Measurements from ENCODE around the gene PCCA.

Gene PCCA

DNA sequence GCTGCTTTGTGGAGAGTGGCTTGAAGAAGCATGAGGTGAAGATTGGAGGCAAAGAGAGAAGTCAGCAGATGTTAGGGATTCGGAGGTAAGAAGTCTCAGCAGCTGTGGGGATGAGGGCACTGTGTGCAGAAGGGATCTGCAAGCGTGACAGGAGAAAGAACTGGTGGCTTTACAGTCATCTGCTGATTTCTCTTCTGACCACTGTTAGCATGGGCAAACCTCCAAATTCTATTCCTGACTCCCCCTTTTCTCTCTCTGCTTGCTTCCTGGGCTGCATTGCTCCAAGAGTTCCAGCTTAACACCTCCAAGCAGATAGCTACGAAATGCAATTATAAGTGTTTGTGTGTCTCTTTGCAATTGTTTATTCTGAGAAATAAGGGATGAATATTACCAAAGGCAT lies 340.1 kb downstream of the PCCA start:
- no peak for DNase-seq (ENCODE audit: low read depth)

DNA sequence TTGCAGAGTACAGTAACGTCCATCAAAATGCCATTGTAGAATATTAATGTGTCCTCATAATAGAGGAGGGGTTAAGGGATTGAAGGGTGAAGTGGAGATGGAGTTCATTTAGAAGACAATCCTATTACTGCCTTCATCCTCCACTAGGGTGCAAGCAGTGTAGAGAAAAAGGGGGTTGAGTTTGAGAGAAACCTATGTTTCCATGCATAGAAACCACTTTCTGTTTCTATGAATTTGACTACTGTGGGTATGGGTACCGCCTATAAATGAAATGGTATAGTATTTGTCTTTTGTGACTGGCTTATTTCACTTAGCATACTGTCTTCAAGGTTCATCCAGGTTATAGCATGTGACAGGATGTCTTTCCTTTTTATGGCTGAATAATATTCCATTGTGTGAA lies 343.7 kb downstream of the PCCA start:
- no peak for DNase-seq (ENCODE audit: low read depth)

DNA sequence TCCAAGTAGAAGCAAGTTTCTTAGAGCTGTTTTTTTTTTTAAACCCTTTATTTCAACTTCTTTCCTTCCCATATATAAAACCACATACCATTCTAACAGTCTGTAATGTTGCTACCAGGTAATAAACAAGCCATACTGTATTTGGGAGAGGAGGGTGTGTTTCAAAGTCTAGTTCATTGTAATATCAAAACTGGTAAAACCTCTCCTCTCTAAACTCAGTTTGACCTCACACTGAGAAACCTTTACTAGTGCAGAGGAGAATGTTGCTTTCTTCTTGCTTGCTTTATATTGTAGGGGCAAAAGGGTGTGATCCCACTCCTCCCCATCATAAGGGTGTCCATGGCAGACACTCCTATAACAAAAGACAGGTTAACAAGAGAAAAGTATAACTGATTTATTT lies 344.6 kb downstream of the PCCA start:
- DNase-seq (ENCODE audit: low read depth), result no peak

DNA sequence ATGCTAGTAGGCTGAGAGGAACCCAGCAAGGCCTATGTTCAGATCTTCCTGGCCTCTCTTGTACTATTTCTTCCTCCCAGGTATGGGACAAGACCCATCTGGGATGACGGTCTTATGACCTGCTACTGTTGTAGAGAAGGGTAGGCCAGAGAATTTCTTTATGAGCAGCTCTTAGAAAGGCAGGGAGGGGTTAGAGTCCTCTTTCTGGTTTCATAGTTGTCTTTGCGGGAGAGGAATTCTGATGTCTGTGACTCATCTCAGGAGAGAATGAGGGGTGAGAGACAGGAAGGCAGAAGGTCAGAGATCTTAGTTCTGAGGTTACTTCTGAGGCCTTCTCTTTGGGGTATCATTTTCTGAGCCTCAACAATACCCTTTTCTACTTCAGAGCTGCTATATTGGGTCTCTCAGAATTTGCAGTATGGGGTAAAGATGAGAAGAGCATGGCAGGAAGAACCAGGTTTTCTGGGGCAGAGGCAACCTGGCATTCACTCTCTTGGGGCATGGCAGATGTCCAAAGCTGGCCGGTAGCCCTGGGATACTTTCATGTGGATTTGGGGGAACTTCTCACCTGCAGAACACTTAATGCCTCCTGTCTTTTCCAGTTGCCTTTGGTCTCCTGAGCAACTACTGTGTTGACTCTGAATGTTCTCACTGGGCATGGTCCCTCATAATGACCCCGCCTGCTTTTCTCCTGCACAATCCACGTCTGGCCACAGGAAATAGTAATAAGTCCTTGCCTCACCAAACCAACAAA lies 345.3 kb downstream of the PCCA start:
- DNase-seq (ENCODE audit: low read depth), result no peak

DNA sequence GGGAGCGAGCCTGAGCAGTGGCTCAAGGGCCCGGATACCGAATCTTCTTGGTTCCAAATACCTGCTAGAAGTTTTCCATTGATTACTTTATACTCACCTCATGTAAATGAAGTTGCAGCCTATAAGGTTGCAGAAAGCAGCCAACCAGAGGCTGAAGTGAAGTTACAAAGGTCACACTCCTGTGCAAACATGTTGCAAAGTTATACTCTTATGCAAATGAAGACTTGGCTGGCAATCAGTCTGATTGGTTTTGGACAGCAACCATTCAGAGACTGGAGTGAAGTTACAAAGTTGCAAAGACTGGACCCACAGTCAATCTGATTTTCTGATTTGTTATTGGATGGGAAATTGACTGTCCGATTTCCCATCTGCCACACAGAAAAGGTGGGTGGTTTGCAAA lies 347.2 kb downstream of the PCCA start:
- no peak for DNase-seq (ENCODE audit: low read depth)

DNA sequence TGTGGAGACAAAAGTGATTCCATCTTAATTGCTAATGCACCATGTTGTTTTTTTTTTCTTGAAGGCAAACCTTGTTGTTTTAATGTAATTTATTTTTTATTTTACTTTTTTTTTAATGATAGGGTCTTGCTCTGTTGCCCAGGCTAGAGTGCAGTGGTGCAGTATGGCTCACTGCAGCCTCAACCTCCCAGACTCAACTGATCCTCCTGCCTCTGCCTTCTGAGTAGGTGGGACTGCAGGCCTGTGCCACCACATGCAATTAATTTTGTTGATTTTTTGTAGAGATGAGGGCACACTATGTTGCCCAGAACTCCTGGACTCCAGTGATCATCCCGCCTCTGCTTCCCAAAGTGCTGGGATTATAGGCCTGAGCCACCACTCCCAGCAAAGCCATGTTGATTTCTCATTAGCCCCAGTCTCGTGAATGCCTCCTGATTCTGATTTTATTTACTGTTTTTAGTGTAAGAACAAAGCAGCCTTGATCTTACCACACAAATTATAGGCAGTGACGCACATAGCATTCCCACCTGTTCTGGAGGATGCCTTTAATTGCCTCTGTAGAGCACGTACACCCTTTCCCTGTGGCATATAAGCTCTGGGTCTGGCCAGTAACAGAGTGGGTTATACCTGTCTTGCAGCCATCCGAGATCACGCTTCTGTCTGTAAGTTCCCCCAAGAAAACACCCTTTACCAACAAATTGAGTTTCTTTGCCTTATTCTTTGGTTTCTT lies 349.3 kb downstream of the PCCA start:
- no peak for DNase-seq (ENCODE audit: low read depth)

DNA sequence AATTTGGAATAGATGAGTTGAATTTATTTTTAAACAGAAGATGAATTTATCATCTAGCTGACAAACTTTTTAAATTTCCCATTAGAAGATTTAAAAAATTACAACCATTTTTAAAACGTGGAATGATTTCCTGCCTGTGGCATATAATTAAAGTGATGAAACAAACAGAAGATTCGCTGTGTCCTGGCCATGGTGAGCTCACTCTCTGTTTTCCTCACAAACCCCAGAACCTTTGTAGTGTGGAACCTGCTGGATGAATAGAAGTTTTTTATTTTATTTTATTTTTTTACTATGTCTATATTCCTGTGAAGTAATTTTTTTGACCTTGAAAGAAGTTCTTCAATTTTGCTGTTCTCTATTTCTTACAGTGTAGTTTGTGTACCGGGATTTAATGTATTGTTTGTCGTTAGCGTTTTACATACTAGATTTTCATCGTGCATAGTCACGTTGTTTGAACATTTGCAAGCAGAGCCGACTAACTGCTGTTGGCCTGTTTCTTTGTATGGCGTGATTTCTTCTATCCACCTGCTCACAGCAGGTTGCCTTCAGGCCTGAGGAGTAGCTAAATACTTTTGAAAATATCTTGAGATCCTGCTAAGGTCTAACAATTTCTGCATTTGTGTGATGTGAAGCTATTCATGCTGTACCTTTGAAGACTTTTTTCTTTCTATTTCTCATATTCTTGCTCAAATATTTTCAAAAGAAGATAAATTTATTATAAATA lies 350.5 kb downstream of the PCCA start:
- no peak for DNase-seq (ENCODE audit: low read depth)

DNA sequence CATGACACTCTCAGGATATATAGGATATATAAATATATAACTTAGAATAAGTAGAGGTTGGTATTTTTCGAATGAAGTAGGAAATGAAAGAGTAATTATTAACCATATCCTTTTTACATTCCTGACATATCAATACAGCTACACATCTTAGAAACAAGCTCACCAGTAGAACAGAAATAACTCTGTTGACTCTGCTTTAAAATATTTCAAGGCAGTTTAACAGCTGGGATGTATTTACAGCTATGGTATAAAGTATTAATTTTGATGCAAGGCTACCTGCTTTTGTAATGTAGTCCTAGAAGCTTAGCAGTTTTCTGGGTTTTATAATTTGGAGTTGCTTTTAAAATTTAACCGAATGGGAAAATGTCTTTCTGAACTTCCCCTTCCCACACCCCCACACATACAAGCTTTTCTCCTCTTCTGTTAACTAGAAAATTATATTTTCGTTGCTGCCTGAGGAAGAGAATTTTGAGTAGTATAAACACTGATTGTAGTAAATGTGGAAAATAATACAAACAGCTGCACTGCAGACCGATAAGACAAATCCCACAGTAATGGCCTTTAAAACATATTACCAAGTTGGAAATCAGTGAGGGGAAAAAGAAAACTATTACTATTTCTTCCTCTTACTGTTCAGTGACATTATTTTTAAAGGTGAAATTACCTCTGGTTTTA lies 352.0 kb downstream of the PCCA start:
- DNase-seq (ENCODE audit: low read depth), result no peak

DNA sequence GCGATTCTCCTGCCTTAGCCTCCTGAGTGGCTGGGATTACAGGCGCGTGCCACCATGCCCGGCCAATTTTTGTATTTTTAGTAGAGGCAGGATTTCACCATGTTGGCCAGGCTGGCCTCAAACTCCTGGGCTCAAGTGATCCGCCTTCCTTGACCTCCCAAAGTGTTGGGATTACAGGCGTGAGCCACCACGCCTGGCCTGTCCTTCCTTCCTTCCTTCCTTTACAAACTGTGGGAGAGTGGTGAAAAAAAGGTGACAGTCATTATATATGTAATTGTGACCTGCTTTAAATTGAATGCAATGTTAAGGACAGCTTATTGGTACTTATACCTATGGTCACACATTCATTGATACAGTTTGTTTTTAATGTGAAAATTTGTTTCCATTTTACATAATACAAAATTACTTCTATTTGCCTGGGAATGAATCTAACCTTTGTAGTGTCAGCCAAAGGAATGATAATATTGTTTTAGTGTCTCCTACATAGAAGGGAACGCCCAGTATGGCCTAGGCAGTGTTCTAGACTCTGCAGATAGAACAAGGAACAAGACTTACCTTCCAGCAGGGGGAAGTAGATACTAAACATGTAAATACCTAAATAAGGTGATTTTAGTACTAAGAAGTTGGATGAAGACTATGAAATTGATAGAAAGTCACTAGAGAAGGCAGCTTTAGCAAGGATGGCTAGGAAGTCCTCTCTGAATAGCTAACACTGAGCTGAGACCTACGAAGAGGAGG lies 353.4 kb downstream of the PCCA start:
- no peak for DNase-seq (ENCODE audit: low read depth)

DNA sequence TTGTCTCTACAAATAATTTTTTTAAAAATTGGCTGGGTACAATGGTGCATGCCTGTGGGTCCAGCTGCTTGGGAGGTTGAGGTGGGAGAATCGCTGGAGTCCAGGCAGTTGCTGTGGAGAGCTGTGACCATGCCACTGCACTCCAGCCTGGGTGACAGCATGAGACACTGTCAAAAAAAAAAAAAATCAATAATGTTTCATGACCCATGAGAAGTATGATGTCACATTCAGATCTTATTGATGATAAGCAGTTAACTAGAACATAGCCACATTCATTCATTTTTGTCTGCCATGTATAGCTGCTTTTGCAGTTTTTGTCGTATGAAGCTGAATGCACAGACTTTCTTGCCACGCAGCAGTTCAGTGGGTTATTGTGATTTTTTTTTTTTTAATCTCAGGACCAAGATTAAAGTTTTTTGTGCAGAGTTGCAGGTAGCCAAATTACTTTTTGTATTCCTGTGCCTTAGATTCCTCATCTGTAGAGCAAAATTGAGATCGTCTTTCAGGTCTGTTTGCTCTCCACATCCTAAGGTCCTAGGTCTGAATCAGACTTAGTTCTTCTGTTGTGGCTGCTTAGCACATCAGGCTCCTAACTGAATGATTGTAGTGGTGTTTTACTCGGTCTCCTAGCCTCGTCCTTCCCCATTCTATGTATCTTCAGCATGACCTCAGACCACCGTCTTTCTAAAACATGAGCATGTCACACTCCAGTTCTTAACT lies 354.5 kb downstream of the PCCA start:
- no peak for DNase-seq (ENCODE audit: low read depth)

DNA sequence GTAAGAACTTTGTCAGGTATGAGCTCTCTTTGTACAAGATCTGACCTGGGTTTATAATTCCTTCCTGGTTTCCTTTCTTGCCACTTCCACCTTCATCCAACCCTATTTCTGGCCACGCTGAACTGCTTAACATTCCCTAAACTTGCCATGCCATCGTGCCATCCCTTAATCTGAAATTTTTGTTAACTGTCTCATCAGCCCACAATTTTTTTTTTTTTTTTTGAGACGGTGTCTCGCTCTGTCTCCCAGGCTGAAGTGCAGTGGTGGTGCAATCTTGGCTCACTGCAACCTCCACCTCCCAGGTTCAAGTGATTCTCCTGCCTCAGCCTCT lies 355.1 kb downstream of the PCCA start:
- no peak for DNase-seq (ENCODE audit: low read depth)

DNA sequence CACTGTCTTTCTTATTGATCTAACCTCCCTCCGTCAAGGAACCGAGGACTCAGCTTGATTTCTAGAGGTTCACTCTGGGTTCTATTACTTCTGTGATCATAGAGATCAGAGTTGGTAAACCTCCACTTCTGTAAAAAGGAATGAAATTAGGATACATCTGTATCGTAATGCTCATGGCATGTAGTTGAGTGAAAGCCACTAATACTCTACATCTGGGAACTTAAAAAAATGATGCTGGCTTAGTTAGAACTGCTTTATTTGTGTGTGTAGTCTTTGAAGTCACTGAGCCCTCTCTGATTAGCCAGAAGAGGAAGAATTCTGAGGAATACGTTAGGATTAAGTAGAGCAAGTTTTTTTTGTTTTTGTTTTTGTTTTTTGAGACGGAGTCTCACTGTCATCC lies 358.9 kb downstream of the PCCA start:
- DNase-seq (ENCODE audit: low read depth), result no peak

DNA sequence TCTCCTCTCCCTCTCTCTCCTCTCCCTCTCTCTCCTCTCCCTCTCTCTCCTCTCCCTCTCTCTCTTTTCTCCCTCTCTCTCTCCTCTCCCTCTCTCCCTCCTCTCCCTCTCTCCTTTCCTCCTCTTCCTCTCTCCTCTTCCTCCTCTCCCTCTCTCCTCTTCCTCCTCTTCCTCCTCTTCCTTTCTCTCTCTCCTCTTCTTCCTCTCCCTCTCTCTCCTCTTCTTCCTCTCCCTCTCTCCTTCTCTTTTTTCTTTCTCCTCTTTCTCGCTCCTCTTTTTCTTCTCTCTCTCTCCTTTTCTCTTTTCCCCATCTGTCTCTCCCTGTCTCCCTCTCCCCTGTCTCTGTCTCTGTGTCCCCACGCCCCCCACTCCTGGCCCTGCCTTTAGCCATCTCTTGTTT lies 363.0 kb downstream of the PCCA start:
- no peak for DNase-seq (ENCODE audit: low read depth)

DNA sequence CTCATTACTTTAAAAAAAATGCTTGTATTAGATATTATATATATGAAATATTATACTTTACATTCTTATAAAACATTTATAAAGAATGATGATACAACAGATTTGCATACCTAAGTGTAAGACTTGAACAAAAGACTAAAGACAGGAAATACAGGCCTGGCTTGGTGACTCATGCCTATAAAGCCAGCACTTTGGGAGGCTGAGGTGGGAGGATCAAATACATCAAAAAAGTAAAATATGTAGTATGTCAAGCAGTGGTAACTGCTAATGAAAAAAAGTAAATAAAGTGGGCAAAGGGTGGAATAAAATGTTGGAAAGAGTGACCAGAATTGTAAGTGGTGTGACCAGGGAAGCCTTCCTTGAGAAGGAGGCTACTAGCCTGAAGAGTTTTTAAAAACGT lies 366.0 kb downstream of the PCCA start:
- DNase-seq (ENCODE audit: low read depth), result no peak

DNA sequence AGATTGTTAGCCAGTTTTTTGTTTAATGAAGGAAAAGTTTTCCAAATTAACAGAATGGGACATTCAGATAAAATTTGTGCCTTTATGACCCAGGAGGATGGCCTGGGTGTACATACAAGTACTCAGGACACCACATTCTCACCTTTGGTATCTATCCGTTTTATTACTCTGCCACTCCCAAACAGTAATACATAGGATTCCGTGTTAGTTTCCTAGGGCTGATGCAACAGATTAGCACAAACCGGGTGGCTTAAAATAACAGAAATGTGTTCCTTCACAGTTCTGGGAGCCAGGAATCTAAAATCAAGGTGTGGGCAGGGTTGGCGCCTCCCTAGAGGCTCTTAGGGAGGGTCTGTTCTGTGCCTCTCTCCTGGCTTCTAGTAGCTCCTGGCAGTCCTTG lies 369.8 kb downstream of the PCCA start:
- DNase-seq (ENCODE audit: low read depth), result no peak

DNA sequence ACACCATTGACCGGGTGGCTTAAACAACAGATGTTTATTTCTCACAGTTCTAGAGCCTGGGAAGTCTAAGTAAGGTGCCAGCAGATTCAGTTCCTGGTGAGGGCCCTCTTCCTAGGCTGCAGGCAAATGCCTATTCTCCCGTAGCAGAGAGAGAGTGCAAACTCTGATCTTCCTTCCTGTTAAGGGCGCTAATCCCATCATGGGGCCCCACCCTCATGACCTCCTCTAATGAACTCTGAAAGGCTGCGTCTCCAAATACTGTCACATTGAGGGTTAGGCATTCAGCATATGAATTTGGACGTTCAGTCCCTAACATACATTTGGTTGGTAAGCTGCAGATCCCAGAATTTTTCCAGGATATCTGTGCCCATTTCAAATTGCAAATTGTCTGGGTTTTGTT lies 370.9 kb downstream of the PCCA start:
- DNase-seq (ENCODE audit: low read depth), result no peak

DNA sequence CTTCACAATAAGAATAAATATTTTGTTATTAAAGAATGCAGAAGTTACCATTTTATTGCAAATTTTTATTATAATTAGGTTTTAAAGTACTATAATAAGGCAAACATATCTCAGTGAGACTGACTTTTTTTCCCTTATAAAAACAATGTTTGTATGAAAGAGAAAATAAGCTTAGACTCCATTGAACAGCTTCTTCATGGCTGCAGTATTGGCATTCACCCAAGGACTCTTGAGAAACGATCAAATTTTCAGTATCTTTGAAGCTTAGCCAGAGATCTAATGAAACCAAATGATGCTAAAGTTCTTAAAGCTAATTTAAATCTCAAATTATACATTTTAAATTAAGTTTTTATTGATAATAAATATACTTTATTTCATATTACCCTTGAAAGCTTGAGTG lies 371.4 kb downstream of the PCCA start:
- DNase-seq (ENCODE audit: low read depth), result no peak

DNA sequence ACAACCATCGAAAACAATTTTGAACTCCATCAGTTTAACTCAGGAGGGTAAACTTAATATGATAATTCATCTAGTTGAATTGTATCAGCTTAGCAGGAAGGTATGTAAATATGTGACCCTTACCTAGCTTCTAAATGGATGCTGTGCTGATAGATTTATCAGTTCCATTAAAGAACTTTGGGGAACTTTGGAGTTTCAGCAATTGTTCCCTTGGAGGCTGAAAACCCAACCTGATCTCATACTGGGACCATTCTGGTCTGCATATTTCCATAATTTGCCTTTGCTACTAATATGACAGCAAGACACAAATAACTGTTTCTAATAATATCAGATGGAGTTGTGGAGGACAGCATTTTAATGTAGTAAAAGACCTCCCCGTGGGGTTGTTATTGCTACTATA lies 371.9 kb downstream of the PCCA start:
- DNase-seq (ENCODE audit: low read depth), result no peak

DNA sequence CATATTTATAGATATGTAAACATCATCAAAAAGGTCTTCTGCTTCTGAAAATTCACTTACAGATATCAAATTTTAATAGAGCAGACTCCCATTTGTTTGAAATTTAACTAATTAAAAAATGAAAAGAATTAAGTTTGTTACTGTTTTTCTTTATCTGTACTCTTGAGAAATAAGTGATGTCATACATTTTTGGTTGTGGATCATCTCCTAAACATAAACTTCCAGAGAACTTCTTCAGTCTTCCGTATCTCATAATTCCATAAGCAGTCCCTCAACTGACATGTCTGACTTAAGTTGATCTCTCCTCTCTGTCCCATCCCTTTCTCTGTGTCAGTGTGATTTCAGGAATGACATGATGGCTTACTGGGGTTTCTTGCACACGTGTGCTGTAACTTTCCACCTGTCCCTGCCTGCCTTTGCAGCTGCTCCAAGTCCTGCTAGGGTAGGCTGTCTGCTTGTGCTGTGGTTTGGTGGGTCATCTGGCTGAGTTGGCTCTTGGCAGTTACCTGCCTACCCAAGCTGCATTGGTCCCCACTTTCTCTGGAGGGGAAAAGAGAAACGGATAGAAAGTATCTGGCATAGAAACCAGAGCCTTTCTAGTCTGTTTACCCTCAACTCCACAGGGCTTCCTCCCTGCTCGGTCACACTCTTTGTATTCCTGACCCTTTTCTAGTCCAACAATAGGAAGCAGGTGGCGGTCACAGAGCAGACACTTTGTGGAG lies 372.6 kb downstream of the PCCA start:
- no peak for DNase-seq (ENCODE audit: low read depth)

DNA sequence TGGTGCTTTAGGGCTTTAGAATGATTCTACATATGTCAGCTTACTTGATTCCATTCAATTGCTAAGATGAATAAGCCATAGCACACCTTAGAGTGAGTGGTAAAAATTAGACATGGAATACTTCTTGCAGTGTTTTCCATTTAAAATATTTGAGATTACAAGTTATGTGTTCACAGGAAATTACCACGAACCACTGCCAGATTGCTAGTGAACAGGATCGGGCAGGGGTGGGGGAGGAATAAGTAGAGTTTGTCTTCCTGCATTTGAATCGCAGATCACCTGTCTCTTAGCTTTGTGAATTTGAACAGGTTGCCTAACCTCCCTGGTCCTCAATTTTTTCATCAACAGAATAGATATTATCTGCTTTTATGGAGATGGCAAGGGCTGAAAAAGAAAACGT lies 375.1 kb downstream of the PCCA start:
- no peak for DNase-seq (ENCODE audit: low read depth)

DNA sequence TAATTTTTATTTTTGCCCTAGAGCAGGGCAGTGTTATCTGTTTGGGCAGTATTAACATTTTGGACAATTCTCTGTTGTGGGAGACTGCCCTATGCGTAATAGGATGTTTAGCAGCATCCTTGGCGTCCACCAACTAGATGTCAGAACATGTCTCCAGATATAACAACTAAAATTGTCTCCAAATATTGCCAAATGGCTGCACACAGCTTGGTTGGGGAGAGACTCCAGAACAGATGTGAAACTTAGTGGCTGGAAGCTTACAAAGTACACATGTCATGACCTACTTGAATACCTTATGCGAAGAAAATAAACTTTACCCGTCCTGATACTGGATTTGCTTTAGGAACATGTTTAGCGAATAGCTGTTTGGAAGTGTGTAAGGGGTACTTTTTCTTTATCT lies 376.7 kb downstream of the PCCA start:
- no peak for DNase-seq (ENCODE audit: low read depth)
